GM21381 (cell line): ENCODE measurements around the gene C16orf96.

Source experiments
- ATAC-seq: cut with Tn5 transposase; IDR thresholded peaks from one replicate; pipeline ENCODE4 v1.9.1; 2021; ENCODE audit warnings: mild to moderate bottlenecking, moderate library complexity; ENCODE audit not compliant: unreplicated experiment

The C16orf96 gene

DNA sequence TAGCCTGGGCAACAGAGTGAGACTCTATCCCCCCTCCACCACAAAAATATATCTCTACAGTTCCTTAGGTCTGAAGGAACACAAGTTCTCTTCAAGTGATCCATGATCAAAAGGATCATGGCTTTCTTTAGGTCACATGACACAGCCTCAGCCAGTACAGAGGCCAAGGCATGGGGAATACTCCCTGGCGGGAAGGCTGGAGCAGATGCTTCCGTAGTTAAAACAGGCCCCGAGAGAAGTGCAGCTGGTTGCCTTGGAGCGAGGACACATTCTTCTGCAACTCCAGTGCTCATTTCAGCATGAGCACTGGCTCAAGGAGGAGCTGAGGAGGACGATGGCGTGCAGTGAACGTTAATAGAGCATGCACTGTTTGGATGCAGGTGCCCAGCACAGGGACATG lies 31.1 kb upstream of the C16orf96 start:
- no peak for ATAC-seq

DNA sequence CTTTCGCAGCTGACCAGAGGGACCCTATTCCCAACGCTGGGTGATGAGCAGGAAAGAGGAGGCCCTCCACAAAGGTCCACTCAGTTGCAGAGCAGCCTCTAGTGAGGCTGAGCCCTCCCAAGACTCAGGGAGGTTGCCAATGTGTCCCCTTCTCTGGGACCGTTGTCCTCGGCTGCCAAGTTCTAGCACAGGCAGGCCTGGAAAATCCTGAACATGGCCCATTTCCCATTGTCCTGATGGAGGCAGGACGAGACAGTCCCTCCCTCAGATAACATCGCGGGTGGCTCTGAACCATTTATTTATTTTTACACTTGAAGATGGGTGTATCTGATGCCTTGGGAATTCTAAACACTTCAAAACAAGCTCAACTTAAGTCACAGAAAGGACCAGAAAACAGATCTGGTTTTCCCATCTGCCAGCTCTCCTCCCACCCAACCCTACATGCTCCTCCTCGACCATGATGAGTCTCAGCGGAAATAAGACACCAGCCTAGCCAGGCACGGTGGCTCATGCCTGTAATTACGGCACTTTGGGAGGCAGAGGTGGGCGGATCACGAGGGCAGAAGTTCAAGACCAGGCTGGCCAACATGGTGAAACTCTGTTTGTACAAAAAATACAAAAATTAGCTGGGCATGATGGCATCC lies 30.4 kb upstream of the C16orf96 start:
- ATAC-seq = no peak

DNA sequence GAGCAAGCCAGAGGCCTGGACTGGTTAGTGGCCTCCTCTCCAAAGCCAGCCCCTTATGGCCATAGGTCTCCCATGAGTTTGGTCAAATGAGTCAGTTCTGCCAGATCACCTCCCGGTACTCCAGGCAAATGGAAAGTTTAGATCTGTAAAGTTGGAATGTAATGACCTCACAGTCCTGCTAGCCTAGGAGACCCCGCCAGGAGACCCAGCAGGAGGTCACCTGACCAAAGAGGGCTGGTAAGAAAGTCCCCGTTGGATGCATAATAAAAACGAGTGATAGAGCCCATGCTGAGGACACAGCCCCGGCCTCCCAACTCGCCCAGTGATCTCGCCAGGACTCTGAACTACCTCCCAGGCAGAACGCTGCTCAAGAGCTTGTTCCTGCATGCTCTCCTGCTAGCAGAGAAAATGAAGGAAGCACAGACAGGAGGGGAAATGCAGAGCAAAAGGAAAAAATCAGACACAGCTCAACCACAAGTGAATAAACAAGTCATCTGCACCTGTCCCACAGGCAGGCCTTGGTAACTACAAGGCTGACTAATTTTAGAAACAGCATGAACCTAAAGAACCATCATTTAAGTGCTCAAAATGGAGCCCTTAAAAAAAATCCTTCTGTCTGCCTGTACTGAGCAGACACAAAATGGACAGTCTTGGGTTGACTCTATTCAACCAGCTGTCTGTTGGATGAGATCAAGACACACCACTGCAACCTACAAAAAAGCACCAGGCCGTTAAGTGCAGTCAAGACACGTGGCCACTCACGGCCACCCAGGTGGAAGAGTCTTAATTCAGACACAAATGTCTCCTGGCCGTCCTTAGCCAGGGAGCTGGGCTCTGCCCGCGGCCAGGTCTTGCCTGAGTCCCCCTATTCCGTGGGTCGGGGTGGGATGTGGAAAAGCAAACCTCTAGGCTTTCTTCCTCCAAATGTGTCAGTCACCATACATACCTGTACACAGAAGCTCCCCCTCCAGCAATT lies 26.8 kb upstream of the C16orf96 start:
- no peak for ATAC-seq

DNA sequence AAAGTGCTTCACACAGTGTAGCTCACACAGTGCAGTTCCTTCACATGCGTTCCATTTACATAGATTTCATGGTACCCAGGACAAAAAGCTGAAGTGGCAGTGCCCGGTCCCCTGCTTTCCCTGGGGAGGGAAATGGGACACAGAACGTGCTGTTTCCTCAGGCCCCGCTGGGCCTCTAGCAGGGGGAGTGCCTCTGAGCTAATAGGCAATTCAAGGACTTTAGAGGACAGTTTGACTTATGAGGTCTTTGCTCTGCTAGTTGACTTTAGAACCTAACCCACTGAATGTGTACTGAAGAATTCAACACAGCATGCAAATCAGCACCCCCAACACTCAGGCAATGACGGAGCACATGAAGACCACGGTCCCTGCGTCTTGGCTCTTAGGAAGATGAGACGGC lies 24.3 kb upstream of the C16orf96 start:
- ATAC-seq = no peak

DNA sequence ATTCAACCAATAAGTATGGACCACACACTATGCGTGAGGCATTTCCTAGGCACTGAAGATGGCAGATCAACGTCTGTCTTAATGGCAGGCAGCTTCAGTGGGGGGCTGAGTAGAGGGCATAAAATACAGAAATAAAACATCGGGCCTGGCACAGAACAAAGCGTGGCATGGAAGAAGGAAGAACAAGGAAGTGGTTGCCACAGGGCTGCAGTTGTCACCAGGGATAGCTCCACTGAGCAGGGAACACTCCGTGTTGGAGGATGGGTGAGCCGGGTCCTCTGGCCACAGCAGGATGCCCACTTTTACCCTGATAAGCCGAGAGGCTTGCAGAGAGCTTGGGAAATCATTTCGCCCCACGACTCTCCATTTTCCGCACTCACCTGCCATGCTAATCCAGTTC lies 23.9 kb upstream of the C16orf96 start:
- ATAC-seq = no peak

DNA sequence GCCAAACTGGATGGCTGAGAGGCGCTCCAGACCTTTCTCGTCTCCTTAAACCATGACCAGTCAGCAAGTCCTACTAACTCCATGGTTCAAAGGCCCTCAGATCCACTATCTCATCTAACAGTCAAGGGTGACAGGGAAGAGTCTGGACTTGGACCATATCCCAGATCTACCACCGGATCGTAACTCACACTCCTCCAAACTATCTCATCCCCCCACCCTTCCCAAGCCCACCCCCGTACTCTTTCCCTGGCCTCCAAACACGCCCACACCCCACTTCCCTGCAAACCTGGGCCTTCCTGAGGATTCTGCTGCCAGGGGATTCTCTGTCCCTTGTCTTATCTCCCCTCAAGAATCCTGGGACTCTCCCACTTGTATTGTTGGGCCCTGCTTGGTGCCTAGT lies 22.6 kb upstream of the C16orf96 start:
- no peak for ATAC-seq

DNA sequence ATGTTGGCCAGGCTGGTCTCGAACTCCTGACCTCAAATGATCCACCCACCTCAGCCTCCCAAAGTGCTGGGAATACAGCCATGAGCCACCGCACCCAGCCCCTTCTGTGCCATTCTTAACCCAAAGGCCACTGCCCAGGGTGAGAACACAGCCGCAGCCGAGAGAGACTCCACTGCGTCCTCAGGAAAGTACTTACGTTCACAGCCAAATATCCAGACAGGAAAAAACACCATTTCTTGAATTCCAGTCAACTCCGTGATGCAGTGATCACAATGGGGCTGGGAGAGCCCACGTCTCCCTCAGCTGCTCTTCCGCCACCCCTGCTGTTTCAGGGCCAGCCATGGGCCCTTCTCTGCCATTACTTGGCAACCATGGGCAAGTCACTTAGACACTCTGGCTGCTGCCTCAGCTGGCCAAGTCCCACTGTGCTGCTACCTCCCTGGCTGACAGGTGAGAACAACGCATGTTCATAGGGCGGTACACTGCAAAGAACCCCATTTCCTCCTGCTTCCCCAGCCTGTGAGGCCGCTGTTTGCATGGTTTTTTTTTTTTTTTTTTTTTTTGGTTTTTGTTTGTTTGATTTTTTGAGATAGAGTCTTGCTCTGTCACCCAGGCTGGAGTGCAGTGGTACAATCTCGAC lies 21.9 kb upstream of the C16orf96 start:
- ATAC-seq = no peak

DNA sequence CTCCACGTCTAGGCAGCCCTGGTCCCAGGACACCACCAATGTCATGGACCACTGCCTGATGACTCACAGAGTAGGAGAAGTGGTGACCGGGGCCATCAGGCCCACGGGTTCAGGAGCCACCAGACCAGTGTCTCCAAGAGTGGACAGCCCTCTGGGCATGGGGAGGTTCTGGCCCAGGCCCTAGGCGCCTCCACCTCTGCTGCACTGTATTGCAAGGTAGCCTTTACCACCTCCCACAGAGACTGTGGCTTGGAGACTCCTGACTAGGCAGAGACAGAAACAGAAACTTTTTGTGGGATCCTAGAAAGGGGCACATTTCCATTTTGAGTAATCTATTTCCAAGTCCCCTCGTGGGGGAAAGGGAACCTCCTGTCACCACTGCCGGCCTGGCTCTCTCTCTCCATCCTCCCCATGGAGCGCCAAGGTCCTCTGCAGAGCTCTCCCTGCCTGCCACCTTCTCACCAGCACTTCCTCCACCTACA lies 20.5 kb upstream of the C16orf96 start:
- ATAC-seq = no peak

DNA sequence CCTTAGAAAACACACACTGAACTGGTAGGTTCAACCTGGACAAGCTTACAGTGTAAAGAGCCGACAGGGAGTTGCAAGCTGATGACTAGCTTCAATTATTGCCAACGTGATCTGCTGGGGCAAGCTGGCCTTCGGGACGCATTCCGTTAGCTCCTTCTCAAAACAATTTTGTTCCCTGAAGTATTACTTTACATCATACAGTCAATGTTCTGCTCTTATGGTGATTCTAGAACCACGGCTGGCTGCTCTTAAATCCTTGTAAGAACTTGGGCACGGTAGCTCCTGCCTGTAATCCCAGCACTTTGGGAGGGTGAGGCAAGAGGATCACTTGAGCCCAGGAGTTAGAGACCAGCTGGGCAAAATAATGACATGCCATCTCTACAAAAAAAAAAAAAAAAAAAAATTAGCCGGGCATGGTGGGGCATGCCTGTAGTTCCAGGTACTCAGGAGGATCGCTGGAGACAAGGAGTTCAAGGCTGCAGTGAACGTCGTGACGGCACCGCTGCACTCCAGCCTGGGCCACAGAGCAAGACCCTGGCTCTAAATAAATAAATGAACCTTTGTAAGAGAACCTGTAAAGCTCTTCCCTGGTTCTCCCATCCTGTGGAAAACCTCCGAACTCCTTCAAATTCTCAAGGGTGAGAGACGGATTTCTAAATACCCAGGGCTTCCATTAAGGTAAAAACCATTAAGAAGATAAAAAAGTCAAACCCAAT lies 19.6 kb upstream of the C16orf96 start:
- ATAC-seq = no peak

DNA sequence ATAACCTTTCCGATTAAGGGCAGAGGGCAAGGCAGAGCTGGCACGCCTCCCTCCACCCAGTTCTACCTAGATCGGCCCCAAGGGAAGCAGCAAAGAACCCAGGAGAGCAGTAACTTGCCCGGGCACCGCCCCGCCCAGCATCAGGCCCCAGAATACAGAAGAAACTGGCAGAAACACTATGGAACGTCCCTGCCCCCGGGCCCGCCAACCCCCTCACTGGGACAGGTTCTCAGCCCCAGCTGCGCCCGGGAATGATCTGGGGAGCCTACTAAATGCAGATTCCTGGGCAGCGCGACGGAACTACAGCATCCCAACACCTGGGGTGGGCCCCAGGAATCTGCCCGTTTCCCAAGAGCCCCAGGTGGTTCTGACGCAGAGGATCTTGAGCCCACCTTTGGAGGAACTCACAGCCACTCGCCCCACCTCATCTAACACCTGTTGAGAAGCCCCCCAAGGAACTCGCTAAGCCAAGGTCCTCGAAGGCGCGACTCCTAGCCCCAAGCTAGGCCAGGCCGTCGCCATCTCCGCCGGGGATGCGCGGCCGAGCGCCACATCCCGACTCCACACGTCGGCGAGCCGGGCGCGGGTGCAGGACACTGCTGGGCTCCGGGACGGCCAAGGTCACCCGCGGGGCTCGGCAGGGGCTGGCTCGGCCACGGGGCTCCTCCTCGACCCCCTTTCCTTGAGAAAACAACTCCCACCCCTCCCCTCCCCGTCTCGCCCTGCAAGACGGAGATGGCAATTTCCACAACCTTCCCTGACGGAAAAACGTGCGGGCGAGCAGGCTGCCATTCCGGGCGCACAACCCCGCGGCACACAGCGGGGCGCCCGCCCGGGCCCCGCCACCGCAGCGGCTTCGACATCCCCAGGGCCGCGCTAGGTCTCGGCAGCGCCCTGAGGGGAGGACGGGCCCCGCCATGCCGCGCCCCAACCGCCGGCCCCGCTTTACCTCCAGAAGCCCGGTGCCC lies 18.5 kb upstream of the C16orf96 start:
- ATAC-seq = peak; percentile 6

DNA sequence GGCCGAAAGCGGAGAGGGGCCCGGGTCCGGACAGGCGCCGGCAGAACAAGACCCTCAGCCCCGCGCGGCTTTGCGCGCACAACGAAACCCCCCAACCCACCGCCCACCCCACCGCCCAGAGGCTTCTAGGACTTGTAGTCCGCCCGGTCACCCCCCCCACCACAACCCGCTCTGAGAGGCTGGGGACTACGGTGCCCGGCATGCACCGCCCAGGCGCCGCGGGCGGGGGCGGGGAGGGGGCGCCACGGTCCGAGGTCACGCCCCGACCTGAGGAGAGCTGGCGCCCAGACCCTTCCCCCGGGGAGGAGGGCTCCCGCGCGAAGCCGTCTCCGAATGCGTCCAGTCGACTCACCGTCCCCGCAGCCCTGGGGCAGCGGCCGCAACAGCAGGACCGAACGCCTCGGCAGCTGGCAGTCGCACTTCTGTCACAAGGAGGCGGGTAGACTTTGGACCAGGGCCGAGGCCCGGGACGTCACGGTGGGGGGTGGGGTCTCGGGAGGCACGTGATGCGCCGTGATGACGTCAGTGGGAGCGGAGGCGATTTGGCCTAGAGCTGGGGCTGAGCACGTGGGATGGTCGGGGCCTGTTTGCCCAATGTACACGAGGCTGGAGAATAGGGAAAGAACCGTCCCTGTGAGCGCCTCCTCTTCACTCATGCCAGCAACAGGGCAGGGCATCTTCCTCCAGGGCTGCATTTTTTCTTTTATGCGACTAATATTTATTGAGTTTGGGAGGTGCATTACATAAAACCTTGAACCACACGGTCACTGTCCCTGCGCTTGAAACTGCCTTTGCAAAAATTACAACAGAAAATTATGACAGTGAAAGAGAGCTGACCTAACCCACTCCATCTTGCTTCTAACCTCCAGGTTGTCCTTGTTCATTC lies 17.5 kb upstream of the C16orf96 start, which contains the start of gene CDIP1:
Gene CDIP1 (minus strand): TSS at position 424 of the 886 bp plus-strand sequence. CDS start 24,643 bp downstream, outside the sequence.
- peak; percentile 88 for ATAC-seq

DNA sequence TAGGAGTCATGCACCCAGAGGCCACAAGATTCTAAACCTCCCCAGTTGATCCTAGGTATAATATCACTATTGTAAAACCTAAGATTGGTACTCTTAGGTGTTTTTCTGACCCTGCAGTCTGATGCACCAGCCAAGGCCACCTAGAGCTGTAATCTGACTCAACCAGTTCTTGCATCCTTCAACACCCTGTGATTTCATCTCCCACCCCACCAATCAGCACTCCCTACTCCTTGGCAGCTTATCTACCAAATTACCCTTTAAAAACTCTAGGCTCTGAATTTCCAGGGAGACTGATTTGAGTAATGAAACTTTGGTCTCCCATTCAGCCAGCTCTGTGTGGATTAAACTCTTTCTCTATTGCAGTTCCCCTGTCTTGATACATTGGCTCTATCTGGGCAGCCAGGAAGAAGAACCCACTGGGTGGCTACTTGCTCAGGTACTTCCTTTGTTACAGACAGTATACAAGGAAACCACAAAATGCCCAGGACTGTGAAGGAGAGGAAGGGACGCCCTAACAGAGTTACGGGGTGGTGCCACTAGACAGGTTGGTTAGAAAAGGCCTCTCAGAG lies 16.3 kb upstream of the C16orf96 start:
- ATAC-seq = no peak

DNA sequence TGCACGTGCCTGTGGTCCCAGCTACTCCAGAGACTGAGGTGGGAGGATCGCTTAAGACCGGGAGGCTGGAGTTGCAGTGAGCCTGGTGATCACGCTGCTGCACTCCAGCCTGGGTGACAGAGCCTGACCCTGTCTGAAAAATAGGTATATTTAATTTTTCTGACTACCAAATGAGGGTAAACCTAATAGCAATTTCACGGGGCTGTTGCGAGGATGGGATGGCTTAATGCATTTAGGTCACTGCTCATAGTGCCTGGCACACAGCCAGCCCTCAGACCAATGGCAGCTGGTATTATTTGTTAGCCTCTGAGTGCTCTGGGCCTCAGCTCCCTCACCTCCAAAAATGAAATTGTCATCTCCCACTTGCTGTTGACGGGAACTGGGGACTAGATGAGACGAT lies 11.7 kb upstream of the C16orf96 start:
- no peak for ATAC-seq

DNA sequence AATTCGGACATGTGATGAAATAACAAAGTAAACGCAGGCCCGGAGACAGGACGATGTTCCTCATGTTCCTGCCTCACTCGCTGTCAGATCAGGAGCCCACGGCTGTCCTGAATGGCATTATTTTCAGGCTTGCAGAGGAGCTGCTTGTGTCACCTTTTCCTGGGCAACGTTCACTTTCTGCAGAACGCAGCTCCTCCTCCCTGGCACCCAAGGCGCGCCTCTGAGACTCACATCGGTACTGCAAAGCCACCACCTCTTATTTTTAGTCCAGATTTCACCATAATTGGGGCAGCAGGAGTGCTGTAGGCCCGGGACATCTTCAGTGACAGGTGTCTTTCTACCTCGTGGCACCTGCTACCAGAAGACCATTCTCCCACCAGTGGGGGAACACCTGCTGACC lies 8.0 kb upstream of the C16orf96 start:
- no peak for ATAC-seq

DNA sequence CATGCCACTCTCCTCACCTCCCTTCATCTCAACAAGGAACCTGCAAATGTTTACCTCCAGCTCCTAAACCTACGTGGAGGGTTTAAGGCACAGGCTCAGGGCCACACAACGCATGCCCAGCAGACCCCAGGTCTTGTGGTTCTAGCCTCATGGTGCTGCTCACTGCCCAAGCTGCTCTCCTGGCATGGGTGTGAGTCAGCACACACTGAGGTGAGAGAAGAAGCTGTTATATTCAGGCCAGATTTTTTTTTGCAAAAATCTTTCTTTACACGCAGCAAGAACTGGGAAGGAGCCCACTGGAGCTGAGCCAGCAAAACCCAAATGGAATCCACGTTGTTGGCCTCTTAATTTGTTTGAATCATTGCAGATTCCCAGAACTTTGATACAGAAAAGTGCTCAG lies 5.5 kb upstream of the C16orf96 start:
- no peak for ATAC-seq

DNA sequence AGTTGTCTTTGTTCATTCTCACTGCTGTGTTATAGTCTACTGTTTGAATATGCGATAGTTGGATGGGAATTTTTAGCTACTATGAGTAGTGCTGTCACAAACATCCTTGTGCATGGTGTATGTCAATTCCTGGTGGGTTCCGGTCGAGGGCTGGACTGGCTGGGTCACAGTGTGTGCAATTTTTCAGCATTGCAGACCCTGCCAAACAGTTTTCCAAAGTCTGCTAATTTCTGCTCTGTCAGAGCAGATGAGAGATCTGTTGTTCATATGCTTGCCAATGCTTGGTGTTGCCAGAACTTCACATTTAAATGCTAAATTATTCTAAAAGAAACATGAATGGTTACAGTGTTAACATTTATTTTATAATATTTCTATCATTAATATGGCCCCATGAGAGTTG lies 3.6 kb upstream of the C16orf96 start:
- ATAC-seq = no peak

DNA sequence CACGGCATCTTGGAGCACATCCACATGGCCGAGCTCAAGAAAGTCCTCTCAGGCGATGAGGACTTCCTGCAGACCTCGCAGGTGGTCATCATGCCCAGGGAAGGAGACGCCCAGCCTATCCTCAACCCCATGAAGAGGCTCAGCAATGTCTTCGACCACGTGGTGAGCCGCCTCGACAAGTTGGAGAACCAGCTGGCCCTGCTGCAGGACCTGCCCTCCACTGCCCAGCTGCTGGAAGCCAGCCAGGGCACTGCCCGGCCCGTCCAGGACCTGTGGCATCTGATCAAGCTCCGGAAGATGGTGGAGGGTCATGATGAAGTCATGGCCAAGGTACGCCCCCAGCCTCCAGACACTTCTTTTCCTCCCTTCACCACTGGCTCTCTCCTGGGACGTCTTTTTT lies 440 bp downstream of the C16orf96 start:
- ATAC-seq = no peak

DNA sequence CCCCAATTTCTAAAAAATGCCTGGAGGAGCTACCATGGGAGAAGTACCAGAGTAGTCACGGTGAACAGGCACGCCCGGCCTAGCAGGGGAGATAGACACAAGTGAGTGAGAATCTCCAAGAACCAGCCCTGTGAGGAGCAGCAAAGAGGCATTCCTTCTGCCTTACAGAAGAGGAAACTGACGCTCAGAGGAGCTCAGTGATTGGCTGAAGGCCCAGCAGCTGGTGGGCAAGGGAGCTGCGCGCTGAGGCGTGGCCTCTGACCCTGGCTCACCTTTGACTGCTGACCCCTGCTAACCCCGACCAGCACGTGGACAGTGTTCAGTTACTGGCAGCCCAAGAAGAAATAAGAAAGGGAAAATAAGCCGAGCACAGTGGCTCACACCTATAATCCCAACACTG lies 1.8 kb downstream of the C16orf96 start:
- ATAC-seq = no peak
